SK-MEL-5 (cell line): Measurements from ENCODE around the gene SCMH1. TPM values are rescaled to one million over a fixed set of nuclear protein-coding genes. Genes with fewer than 3 reads are reported as not detected.
"Not testable (repeated sequence)": the region's sequence is repeated elsewhere in the genome, so short reads cannot be mapped to it uniquely, and the experiment has no call there.

Experiments
- DNase-seq: peaks from one replicate; pipeline ENCODE4 v3.0.0-alpha.2; 2016; ENCODE audit warnings: low read depth, low spot score
- in situ Hi-C: cut with HindIII; loops from 2 replicates; pipeline ENCODE4 v1.10.0; 2016; ENCODE audit warnings: low sequenced_read_pairs, high pct_unique_total_duplicates, low pct_unique_long_range_greater_than_20kb
- total RNA-seq: library from RNA; depleted of rRNA; stranded (reverse); fragments of >200 nt; shearing (Covaris generic); gene quantifications from 2 replicates; pipeline ENCODE4 v1.2.3, GENCODE V29; 2014

The SCMH1 gene
- total RNA-seq, 1 experiment from 2014 or later, result 16.8 TPM

DNA sequence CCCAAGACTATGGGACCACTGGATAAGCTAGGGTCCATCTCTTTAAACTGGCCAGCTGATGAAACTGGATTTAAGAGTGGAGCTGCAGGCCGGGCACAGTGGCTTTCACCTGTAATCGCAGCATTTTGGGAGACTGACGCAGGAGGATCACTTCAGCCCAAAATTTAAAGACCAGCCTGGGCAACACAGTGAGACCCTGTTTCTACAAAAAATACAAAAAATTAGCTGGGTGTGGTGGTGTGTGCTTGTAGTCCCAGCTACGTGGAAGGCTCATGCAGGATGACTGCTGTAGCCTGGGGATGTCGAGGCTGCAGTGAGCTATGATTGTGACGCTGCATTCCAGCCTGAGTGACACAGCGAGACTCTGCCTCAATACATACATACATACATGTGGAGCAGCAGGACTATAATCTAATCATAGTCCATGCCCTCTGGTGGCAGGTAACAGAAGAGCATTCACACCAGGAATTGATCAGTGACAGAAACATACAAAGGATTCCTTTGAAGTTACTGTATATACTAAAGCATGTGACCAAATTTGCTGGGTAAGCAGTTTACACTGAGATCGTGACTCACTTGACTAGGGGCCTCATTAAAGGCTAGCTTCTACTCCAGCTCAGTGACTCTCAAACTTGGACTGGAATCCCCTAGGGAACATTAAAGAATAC lies 119.1 kb downstream of the SCMH1 start:
- in situ Hi-C loops, result no loop called here

DNA sequence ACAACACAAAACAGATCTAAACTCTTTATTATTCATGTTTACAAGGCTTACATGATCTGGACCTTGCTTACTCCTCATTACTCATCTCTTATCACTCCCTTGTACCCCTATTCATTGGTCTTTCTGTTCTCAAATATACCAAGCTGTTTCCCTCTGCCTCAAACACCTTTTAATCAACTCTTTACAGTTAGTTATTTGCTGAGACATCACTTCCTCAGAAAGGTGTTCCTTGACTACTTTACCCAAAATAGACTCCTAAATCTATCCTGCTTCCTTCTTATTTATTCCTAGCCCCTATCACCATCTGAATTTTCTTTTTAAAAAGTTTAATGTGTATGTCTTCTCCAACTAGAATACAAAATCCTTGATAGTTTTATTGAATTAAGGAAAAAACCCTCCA lies 120.0 kb downstream of the SCMH1 start:
- in situ Hi-C loops, result no loop called here
- DNase-seq, result no peak

More for the DNA sequence above, 119.1 kb downstream of the SCMH1 start:
- peak; percentile 92 for DNase-seq

DNA sequence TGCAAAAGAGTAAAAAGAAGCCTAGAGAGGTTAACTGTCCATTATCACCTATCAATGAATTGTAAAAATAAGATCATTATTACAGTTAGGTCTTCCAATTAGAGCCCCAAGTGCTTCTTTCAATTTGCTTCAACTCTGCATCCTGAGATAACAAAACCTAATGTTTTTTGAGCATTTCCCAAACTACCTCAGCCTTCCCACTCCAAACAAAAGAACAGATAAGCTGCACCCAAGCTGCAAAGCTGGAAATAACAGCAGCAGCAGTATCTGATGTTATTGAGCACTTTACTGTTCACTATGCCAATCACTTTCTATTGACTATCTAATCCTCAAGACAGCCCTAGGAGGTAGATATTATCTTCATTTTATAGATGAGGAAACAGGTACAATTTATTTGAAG lies 123.5 kb downstream of the SCMH1 start:
- in situ Hi-C loops, result no loop called here
- DNase-seq, result no peak

DNA sequence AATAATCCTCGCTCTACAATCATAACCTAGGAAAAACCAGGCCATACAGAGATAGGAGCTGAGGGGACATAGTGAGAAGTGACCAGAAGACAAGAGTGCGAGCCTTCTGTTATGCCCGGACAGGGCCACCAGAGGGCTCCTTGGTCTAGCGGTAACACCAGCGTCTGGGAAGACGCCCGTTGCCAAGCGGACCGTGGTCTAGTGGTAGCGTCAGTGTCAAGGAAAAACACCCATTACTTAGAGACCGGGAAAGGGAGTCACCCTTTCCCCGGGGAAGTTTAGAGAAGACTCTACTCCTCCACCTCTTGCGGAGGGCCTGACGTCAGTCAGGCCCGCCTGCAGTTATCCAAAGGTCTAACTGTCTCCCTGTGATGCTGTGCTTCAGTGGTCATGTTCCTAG lies 124.9 kb downstream of the SCMH1 start:
- in situ Hi-C loops, DNase-seq: not testable (repeated sequence)

DNA sequence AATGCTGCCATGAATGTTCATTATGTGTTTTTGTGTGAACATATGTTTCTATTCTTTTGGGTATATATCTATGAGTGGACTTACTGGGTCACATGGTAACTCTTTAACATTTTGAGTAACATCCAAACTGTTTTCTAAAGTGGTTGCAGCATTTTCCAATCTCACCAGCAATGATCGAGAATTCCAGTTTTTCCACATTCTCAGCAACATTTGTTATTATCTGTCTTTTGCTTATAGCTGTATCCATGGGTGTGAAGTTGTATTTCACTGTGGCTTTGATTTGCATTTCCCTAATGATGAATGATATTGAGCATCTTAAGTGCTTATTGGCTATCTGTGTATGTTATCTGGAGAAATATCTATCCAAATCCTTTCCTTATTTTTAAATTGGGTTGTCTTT lies 131.4 kb downstream of the SCMH1 start:
- in situ Hi-C loops, result no loop called here
- no peak for DNase-seq

DNA sequence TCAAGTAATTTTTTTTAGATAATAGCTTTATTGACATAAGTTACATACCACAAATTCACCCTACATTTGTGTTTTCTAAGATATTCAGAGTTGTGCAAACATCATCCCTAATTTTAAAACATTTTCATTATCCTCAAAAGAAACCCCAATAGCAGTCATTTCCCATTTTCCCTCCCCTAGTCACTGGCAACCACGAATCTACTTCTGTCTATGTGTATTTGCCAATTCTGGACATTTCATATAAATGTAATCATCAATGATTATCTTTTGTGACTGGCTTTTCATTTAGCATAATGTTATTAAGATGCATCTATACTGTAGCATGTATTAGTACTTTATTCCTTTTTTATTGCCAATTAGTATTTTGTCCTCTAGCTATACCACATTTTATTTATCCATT lies 131.8 kb downstream of the SCMH1 start:
- in situ Hi-C loops, result no loop called here
- no peak for DNase-seq

DNA sequence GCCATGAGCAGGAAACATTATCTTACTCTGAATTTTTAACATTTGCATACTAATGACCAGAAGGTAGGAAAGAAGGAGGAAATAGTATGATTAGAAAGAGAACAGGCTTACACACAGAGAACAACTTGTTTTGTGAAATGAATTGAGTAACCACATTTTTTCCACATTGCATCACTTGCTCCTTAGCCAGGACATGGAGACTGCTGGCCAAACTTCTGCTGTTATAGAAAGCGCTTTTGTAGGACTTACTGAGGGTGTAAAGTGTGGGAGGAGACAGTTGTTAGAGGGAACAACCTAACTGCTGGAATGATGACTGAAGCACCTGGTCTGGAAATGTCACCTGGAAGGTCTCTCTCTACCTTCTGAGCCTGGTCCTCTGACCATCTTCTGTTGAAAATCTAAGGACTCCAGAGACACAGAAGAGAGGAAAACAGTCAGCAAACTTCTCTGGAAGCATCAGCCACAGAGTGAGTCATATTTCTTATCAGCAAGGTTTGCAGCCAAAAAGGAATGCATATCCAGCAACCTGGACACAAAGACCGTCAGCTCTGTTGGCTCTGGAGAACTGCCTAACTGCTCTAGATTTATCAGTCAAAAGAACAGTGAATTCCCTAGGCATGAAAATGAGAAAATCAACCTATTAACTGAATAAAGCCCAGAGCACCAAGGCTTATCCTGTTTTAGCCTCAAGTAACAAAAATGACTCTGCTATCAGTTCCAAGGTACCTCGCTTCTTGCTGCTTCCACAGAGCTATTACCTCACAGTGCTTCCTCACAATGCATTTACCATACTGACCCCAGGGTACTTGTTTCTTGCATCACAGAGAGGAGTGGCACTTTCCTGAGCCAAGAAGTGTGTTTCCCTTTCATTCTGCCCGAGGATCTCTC lies 132.6 kb downstream of the SCMH1 start:
- DNase-seq, result peak; percentile 23
- in situ Hi-C loops, result no loop called here

DNA sequence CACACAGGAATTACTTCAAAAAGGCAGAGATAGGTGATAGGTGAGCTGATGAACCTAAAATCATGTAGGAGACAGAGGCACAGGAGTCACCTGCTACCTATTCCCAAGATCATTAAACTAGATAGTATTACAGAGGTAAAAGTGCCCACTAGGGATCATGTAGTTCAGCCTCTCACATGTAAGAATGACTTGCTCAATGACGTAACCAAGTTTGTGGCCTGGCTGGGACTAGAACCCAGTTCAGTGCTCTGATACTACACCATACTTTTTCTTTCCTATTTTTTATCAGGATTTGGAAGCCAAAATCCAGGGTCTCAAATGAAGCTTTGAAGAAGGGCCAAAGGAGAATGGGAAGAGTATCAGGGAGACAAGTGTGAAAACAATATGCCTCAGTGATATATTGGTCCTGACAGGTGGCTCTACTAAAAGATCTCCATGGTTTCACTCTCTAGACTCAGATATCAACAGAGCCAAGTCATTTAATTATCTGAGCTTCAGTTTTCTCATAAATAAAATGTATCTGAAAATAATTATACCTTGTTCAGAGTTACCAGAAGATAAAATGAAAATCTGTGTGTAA lies 133.3 kb downstream of the SCMH1 start:
- DNase-seq, result no peak
- in situ Hi-C loops, result no loop called here

DNA sequence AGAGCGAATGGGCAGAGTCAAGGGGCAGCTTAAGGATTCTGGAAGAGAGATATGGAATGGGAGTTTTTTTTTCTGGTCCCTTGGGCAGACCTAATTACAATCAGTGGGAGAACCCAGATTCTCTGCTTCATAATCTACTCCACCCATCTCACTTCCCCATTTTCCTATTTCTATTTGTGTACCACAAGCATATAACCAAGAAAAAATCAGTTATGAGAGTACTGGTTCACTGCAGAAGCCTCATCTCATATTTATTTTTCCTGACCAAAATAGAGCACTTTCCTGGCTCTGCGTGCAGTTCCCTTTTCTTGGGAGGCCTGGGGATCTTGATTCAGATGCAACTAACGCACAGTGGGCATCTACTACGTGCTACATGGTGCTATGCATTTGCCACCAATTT lies 138.3 kb downstream of the SCMH1 start:
- DNase-seq, result no peak
- in situ Hi-C loops, result no loop called here

DNA sequence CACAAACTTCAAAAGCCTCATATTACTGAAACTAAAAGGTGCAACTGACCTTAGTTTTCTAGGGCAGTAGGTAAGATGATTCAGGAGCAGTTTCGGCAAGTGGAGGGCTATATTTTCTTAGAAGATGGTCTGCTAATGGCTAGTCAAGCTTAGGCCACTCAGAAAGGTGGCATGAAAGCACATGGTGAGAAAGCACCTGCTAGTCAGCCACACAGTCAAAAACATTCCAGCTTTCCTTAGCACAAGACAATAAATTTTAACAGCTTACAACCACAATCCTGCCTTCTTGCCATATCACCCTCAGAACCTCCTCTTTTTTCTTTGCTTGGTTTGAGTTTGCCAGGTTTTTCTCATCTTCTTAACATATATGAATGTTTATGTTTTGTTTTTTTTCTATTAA lies 139.5 kb downstream of the SCMH1 start:
- DNase-seq, result no peak
- in situ Hi-C loops, result no loop called here

DNA sequence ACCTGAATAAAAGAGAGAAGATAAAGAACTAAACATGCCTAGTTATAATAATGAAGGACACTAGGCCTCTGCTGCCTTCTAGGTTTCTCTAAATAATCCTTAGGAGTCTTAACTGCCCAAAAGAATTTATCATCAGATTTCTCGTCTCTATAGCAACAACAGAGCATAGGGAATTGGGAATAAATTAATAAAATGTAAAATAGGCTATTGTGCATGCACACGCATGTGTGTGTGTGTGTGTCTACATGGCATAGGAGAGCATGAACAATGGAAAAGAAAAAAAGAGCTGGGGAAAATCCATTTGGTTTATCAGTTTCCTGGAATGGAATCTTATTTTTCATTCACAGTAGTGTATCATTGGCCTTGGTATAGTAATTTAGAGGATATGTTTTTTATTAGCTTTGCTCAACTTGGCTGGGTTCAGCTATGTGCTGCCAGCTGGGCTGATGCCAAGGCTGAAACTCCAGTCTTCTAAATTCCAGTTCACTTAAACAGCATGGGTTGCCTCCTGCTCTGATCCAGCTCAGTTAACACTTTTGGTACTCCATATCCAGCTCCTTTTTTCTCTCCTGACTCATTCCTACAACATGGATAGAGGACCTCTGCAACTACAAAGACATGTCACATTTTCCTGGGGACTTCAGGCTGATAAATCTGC lies 140.0 kb downstream of the SCMH1 start:
- in situ Hi-C loops, result no loop called here
- no peak for DNase-seq

DNA sequence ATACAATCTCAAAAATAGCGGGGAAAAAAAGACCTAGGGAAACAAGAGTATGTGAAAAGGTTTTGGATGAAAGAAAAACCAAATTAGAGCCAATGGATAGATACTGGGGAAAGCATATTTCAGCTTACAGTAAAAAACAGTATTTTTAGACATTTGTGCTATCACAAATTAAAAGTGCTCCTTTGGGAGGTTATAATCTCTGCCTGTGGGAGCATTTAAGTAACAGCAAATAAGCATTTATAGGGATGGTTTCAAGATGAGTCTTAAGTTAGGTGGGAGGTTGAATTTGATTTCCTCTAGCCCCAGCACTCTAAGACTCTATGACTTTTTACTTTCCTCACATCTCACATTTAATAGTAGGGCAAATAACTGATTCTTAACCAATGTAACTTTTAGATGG lies 141.0 kb downstream of the SCMH1 start:
- in situ Hi-C loops, result no loop called here
- no peak for DNase-seq

DNA sequence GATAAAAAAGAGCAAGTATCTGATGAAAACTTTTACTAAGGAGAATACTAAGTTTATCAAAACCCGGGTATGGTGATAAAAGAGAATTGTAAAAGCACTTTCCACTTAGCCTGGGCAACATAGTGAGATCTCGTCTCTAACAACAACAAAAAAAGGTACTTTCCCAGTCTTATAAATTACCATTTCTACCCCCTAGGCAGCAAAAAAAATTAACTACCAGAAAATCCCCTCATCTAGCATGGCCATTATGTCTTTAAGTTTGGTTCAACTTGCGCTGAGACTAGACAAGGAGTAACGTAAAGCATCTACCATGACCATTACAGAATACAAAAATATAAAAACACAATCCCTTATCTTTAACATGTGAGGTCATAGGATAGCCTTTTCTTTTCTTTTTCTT lies 141.9 kb downstream of the SCMH1 start:
- no peak for DNase-seq
- in situ Hi-C loops, result no loop called here

DNA sequence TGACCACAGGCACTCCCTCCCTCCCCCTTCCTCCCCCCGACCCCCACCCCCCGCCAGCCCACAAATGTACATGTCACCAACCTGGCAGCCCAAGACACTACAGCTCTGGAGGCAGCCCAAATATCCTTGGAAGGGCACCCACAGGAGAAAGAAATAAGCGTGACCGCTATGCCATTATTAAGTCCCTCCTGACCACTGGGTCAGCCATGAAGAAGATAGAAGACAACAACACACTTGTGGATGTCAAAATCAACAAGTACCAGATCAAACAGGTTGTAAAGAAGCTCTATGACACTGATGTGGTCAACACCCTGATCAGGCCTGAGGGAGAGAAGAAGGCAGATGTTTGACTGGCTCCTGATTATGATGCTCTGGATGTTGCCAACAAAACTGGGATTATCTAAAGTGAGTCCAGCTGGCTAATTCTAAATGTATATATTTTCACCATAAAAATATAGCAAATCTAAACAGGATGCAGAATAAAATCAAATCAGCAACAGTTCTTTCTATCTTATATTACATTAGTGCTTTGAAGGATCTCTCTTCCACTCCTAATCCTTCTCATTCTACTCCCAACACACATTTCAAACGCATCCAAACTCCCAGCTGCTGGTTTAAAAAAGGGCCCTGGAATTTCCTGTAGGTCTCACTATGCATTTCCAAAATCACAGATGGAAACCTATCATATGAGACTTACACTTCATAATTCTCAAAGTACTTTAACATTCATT lies 143.2 kb downstream of the SCMH1 start:
- in situ Hi-C loops, result no loop called here
- no peak for DNase-seq

DNA sequence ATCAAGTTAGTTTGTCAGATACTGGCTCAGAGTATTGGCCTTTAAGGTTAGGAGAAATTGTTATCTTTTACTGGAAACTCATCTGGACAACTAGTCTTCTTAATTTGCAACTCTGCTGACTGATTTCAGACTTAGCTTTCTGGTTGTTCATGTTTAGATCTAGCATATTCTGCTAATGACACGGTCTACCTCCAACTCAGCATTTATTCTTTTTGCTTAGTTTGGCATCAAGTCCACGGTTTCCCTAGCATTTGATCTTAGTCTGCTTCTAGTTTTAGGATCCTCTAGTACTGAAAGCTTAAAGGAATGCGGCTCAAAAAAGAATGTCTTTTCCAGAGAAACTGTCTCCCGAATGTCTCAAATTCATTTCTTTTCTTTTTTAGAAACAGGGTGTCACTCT lies 145.0 kb downstream of the SCMH1 start:
- no peak for DNase-seq
- in situ Hi-C loops, result no loop called here

DNA sequence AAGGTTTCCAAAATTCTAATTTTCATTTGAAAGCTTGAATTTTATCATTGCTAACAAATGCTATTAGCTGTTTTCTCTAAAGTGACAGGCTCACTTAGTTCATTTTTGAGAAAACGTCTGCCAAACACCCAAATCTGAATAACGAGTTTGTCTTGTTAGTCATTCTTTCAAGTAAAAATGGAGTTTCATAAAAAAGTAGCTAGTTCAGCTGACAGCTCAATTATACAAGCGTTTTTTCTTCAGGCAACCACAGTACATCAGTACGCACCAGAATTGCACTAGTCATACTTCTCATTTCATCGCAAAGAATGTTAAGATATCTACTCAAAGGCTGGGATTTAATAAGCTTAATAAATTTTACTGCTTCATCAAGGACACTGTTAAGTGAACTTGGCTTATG lies 148.3 kb downstream of the SCMH1 start:
- in situ Hi-C loops, result no loop called here
- no peak for DNase-seq

DNA sequence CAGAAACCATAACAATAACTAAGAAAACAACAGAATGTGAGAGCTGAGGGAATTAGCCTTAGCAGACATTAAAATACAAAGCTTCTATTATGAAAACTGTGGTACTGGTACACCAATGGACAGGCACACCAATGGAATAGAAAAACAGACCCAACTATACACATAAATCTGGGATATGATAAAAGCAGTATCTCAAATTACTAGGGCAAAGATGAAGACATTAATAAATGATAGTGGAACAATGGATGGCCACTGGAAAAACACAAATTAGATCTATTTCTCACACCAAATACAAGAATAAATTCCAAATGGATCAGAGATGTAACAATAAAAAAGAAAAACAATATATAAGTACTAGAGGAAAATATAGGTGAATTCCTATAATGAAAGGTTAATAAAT lies 155.2 kb downstream of the SCMH1 start:
- in situ Hi-C loops, result no loop called here
- no peak for DNase-seq

DNA sequence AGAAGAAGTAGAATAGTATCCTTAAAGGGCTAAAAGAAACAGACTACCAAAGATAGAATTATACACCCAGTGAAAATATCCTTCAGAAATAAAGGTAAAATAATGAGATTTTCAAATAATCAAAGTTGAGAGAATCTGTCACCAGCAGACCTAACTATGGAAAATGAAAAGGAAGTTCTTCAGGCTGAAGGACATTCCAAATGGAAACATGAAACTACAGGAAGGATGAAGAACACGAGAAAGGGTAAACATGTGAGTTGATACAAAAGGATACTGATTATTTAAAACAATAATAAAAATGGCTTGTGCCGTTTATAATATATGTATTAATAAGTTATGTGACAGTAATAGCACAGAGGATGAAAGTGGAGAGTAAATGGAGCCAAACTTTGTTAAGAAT lies 163.5 kb downstream of the SCMH1 start:
- in situ Hi-C loops, result no loop called here
- DNase-seq, result no peak
